Uterus (tissue), 4 donors: Measurements from ENCODE around the gene DCP1A. TPM values are rescaled to one million over a fixed set of nuclear protein-coding genes. Genes with fewer than 3 reads are reported as not detected.

Experiments
- DNase-seq, 2 donors: peaks; one replicate each; pipeline ENCODE4 v3.0.0-alpha.2; 2019 to 2020
- H3K27ac ChIP-seq, 2 donors: fragments of 200-600 bp; sonication (generic); 1 replicate in 1 of 2; 2 replicates in 1 of 2; pipeline ENCODE4 v1.5.1; 2016 to 2018
- H3K27me3 ChIP-seq, 2 donors: fragments of 200-600 bp; sonication (generic); one replicate each; pipeline ENCODE4 v1.5.1; 2018 to 2019; ENCODE audit warnings: control low read depth in 1 of 2
- H3K36me3 ChIP-seq, 2 donors: fragments of 200-600 bp; sonication (generic); one replicate each; pipeline ENCODE4 v1.5.1; 2019; ENCODE audit warnings: control low read depth in 1 of 2
- H3K4me1 ChIP-seq, 2 donors: fragments of 200-600 bp; sonication (generic); one replicate each; pipeline ENCODE4 v1.5.1; 2018 to 2019; ENCODE audit warnings: control low read depth in 1 of 2
- H3K4me3 ChIP-seq, 2 donors: fragments of 200-600 bp; sonication (generic); 1 replicate in 1 of 2; 2 replicates in 1 of 2; pipeline ENCODE4 v1.5.1; 2018 to 2019; ENCODE audit warnings: mild to moderate bottlenecking in 1 of 2
- H3K9me3 ChIP-seq, 2 donors: fragments of 200-600 bp; sonication (generic); one replicate each; pipeline ENCODE4 v1.5.1; 2019; ENCODE audit warnings: control low read depth in 1 of 2
- CTCF ChIP-seq, 4 experiments: fragments of 200-600 bp in 2 of 4; fragments of 450-650 bp in 2 of 4; sonication (generic) in 2 of 4; IDR thresholded peaks; one replicate each; pipeline ENCODE4 v1.5.1; 2016 to 2019; ENCODE audit warnings: antibody characterized with exemption in 4 of 4, mild to moderate bottlenecking in 2 of 4, moderate library complexity in 1 of 4
- POLR2A ChIP-seq, 2 donors: fragments of 450-650 bp; IDR thresholded peaks; one replicate each; pipeline ENCODE4 v1.6.1; 2016; ENCODE audit warnings: antibody characterized with exemption in 2 of 2, mild to moderate bottlenecking in 1 of 2, moderate library complexity in 1 of 2
- intact Hi-C: fragments of 100-400 bp; cut with DNase I; formaldehyde crosslinking; loops from one replicate; pipeline ENCODE4 v1.15.1; 2023; ENCODE audit warnings: low total_unique reads
- total RNA-seq, 4 donors: library from RNA; depleted of rRNA in 3 of 4; stranded (reverse); fragments of >200 nt in 3 of 4; gene quantifications; one replicate each; pipeline versions ENCODE4 v1.1.0 to v1.2.4, GENCODE V29; 2014 to 2023
- donor health status: DM: yes; HTN: yes; CAD: no.

The DCP1A gene
- total RNA-seq, 4 donors from 2014 or later = 27.2 to 39.4 (median 34.5) TPM

DNA sequence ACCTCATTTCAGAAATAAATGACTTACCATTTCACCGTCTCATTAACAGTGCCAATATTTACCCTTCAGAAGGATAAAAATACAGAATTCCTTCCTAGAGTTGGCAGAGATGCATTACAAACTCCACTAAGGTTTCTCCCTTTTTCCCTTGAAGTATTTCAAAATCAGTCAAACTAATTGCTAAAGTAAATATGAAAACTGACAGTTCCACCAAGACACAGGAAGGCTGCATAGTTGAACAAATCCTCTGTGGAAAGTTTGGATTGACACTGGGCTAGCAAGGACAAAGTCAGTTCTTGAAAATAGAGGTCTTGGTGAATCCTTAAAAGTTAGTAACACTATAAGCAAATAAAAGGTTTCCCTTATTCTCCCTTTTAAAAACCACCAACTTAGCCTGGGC lies 34.5 kb downstream of the DCP1A start:
- Histone ChIP-seq H3K27me3 (no peaks in the 10 kb centered on the region), H3K9me3 (no peaks in the 10 kb centered on the region), H3K27ac (no peak overlapping the region), H3K36me3 (no peaks in the 10 kb centered on the region), H3K4me3 (no peak overlapping the region), H3K4me1 (no peaks in the 10 kb centered on the region)
- intact Hi-C loops = no loop called here
- DNase-seq = no peak
- TF ChIP-seq CTCF (IDR thresholded peaks at IDR 0.05) (no peak), POLR2A (IDR thresholded peaks at IDR 0.05) (no peak)

DNA sequence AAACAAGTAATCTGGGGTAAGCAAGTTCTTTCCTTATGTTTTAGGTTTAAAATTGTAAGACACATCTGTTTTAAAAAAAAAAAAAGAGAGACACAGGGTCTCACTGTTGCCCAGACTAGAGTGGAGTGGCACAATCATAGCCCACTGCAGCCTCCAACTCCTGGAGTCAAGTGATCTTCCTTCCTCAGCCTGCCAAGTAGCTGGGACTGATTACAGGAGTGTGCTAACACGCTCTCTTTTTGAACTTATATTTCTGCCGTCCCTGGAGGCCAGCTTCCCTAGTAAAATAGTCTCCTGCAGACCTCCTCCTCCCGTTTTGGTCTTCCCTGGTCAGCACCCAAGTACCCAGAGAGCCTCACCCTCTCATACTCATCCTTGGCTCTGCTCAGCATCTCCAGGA lies 35.5 kb downstream of the DCP1A start:
- TF ChIP-seq POLR2A (IDR thresholded peaks at IDR 0.05) (no peak), CTCF (IDR thresholded peaks at IDR 0.05) (no peak)
- H3K4me1 ChIP-seq = no peaks in the 10 kb centered on the region
- no peaks in the 10 kb centered on the region for H3K27me3 ChIP-seq
- no peaks in the 10 kb centered on the region for H3K9me3 ChIP-seq
- no peak overlapping the region for H3K27ac ChIP-seq
- intact Hi-C loops = no loop called here
- H3K36me3 ChIP-seq = no peaks in the 10 kb centered on the region
- DNase-seq = no peak
- H3K4me3 ChIP-seq = no peak overlapping the region

- no peaks in the 10 kb centered on the region for H3K27me3 ChIP-seq
- intact Hi-C loops = no loop called here
- peak overlapping the region; percentile 13 to 19 for H3K27ac ChIP-seq
- no peaks in the 10 kb centered on the region for H3K4me1 ChIP-seq
- no peaks in the 10 kb centered on the region for H3K36me3 ChIP-seq
- TF ChIP-seq CTCF (IDR thresholded peaks at IDR 0.05) = no peak
- TF ChIP-seq POLR2A (IDR thresholded peaks at IDR 0.05) = no peak
- DNase-seq = no peak
- no peak overlapping the region for H3K4me3 ChIP-seq
- H3K9me3 ChIP-seq = no peaks in the 10 kb centered on the region
Observed at GRCh38 chr3:53303957-53304356, 43.4 kb downstream of the DCP1A start.

DNA sequence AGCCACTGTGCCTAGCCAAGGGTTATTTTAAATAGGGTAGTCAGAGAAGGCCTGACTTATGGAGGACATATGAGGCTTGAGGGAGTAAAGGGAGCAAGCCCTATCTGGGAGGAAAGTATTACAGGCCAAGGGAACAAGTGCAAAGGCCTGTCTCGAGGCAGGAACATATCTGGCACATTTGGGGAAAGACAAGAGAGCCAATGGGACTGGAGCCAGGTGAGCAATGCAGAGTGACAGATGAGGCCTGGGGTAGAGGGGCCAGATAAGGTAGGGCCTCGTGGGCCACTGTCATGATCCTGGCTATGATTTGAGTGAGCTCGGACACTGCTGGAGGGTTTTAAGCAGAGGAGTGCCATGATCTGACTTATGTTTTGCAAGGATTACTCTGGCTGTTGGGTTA lies 43.8 kb downstream of the DCP1A start:
- TF ChIP-seq CTCF (IDR thresholded peaks at IDR 0.05) (no peak), POLR2A (IDR thresholded peaks at IDR 0.05) (no peak)
- intact Hi-C loops = no loop called here

GRCh38 chr3:53300826-53301225 lies 46.5 kb downstream of the DCP1A start:
- H3K36me3 ChIP-seq = no peaks in the 10 kb centered on the region
- no peak for TF ChIP-seq POLR2A (IDR thresholded peaks at IDR 0.05)
- TF ChIP-seq CTCF (IDR thresholded peaks at IDR 0.05) = no peak
- H3K4me3 ChIP-seq = no peak overlapping the region
- peak overlapping the region in 1 of 2 donors; percentile 51 for H3K27ac ChIP-seq
- no peak for DNase-seq
- H3K4me1 ChIP-seq = no peaks in the 10 kb centered on the region
- no peaks in the 10 kb centered on the region for H3K9me3 ChIP-seq
- H3K27me3 ChIP-seq = no peaks in the 10 kb centered on the region
- intact Hi-C loops = no loop called here

More for the DNA sequence above, 43.8 kb downstream of the DCP1A start:
- DNase-seq = no peak
- Histone ChIP-seq H3K9me3 (no peaks in the 10 kb centered on the region), H3K27me3 (no peaks in the 10 kb centered on the region), H3K27ac (peak overlapping the region; percentile 13 to 19), H3K4me3 (no peak overlapping the region), H3K4me1 (no peaks in the 10 kb centered on the region), H3K36me3 (no peaks in the 10 kb centered on the region)
